NB4 (cell line): ENCODE results near the gene MELK.
"Not testable (repeated sequence)": the region's sequence is repeated elsewhere in the genome, so short reads cannot be mapped to it uniquely, and the experiment has no call there.

ENCODE experiments used
- DNase-seq: peaks from one replicate; pipeline ENCODE4 v3.0.0; 2010; ENCODE audit warnings: low read depth
- H3K4me3 ChIP-seq: one replicate; pipeline ENCODE4 v1.5.1; 2011; ENCODE audit warnings: mild to moderate bottlenecking, low read depth, low read length, moderate library complexity
- MYC ChIP-seq: IDR thresholded peaks from 2 replicates; pipeline ENCODE4 v1.6.1; 2011; ENCODE audit warnings: low read depth, low read length
- POLR2A ChIP-seq: IDR thresholded peaks from 2 replicates; pipeline ENCODE4 v1.6.1; 2011; ENCODE audit warnings: mild to moderate bottlenecking; ENCODE audit not compliant: insufficient read length; ENCODE audit errors: extremely low read depth
- TF ChIP-seq, protein P1 (sequence below): IDR thresholded peaks from one replicate; pipeline ENCODE4 v1.5.1; 2012; ENCODE audit warnings: low read depth, low read length
- TF ChIP-seq, protein P2 (sequence below): IDR thresholded peaks from 2 replicates; pipeline ENCODE4 v1.6.1; 2011; ENCODE audit warnings: low read depth, low read length

MELK gene

DNA sequence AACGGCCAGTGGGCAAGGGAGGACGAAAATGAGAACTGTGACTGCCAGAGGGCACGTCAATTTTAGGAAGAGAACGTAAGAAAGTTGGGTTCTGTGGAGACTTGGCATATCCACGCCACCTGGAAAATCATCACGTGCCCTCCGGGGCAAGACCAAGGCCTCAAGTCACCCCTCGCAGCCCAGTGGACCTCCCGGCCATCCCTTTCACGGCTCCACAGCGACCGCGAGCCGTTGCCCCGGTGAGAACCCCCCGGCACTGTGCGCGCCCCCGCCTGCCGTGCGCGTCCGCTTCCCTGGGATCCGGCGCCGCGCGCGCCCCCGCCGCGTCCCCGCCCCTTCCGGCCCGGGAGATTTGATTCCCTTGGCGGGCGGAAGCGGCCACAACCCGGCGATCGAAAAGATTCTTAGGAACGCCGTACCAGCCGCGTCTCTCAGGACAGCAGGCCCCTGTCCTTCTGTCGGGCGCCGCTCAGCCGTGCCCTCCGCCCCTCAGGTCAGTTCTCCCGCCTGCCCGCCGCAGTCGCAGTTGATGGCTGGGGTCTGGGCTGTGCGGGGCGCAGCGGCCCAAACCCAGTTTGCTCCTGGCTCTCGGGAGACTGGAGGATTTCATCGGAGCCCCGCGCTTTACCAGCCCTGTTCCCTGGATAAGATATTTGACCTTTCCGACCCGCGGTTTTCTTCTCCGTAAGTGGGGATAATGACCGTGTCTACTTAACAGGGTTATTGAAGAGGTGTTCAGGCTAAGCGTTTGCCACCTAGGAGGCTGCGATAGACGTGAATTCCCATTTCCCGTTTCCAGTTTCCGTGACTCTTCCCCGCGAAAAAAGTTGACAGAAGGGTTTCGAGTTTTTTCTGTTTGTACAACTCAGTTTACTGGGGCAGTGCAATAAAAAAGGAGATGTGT lies at the start of gene MELK:
Gene MELK (plus strand): TSS at position 381 of the 904 bp plus-strand sequence. CDS start 8,787 bp downstream, outside the sequence.
- peak within 1 kb of the TSS; percentile 95 for H3K4me3 ChIP-seq
- DNase-seq = peak; percentile 82
- TF ChIP-seq, protein P1, sequence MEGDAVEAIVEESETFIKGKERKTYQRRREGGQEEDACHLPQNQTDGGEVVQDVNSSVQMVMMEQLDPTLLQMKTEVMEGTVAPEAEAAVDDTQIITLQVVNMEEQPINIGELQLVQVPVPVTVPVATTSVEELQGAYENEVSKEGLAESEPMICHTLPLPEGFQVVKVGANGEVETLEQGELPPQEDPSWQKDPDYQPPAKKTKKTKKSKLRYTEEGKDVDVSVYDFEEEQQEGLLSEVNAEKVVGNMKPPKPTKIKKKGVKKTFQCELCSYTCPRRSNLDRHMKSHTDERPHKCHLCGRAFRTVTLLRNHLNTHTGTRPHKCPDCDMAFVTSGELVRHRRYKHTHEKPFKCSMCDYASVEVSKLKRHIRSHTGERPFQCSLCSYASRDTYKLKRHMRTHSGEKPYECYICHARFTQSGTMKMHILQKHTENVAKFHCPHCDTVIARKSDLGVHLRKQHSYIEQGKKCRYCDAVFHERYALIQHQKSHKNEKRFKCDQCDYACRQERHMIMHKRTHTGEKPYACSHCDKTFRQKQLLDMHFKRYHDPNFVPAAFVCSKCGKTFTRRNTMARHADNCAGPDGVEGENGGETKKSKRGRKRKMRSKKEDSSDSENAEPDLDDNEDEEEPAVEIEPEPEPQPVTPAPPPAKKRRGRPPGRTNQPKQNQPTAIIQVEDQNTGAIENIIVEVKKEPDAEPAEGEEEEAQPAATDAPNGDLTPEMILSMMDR = no peak
- TF ChIP-seq MYC (no peak), POLR2A (peak; percentile 72)
- TF ChIP-seq, protein P2, sequence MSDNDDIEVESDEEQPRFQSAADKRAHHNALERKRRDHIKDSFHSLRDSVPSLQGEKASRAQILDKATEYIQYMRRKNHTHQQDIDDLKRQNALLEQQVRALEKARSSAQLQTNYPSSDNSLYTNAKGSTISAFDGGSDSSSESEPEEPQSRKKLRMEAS = peak; percentile 11; the same call in 1 of the 2 replicates

DNA sequence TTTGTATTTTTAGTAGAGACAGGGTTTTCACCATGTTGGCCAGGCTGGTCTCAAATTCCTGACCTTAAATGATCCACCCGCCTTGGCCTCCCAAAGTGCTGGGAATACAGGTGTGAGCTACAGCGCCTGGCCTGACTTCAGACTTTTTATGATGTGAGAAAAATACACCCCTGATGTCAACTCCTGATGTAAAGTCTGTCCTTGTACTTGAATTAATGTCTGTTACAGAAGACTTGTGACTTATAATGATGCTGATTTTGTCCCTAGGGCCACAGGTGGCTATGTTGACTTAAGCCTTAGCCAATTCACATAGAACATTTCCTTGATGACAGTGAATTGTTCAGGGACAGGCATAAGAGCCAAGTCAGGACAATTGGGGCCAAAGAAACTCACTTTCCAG lies 42.5 kb upstream of the MELK start:
- TF ChIP-seq, protein P1 = no peak
- TF ChIP-seq MYC (no peak), POLR2A (no peak)
- TF ChIP-seq, protein P2 = no peak
- no peak overlapping the region for H3K4me3 ChIP-seq
- DNase-seq = no peak

DNA sequence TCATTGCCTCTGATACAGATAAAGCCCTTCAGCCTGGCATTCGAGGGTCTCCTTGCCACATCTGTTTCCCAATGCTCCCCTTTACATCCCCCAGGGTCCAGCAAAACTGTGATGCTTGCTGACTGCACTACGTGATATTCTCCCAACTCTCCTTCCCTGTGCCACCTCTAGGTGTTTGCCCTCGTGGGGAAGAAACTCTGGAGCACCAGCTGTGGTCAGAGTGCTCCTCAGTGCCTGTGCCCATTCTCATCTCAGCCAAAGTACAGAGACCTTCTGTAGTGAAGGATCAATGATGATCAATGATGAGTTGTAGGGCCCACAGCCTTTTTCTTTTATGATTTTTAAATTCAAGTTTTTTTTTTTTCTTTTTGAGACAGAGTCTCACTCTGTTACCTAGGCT lies 40.3 kb upstream of the MELK start:
- DNase-seq = no peak
- TF ChIP-seq, protein P1 = no peak
- no peak for TF ChIP-seq POLR2A
- TF ChIP-seq, protein P2 = no peak
- no peak overlapping the region for H3K4me3 ChIP-seq

DNA sequence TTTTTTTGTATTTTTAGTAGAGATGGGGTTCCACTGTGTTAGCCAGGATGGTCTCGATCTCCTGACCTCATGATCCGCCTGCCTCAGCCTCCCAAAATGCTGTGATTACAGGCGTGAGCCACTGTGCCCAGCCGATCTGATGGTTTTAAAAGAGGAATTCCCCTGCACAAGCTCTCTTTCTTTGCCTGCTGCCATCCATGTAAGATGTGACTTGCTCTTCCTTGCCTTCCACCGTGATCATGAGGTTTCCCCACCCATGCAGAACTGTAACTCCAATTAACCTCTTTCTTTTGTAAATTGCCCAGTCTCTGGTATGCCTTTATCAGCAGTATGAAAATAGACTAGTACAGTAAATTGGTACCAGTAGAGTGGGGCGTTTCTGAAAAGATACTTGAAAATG lies 39.0 kb upstream of the MELK start:
- DNase-seq, H3K4me3 ChIP-seq: not testable (repeated sequence)

DNA sequence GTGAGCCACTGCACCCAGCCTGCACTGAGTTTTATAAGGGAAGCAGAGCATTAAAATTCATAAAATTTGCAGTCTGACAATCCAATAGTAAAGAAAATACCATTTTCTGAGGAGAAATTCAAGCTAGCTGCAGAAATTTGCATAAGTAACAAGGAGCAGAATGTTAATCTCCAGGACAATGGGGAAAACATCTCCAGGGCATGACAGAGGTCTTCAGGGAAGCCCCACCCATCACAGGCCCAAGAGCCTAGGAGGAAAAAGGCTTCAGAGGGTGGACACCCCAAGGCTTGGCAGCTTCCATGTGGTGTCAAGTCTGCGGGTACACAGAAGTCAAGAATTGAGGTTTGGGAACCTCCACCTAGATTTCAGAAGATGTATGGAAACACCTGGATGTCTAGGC lies 37.6 kb upstream of the MELK start:
- TF ChIP-seq MYC = no peak
- TF ChIP-seq POLR2A = no peak
- TF ChIP-seq, protein P1 = no peak
- TF ChIP-seq, protein P2 = no peak
- H3K4me3 ChIP-seq = no peak overlapping the region
- DNase-seq = no peak

DNA sequence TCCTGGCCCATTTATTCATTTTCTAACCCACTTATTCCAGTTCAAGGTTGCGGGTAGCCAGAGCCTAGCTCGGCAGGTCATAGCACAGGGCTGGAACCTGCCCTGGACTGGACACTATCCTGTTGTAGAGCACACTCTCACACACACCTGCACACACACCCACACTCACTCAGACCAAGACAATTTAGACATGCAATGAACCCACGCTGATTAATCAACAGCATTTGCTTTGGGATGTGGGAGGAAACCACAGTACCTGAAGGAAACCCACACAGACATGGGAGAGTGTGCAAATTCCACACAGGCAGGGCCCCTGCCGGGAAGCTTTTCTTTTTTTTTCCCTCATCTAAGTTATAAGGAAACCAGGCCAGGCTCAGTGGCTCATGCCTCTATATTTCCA lies 34.8 kb upstream of the MELK start:
- TF ChIP-seq MYC = no peak
- TF ChIP-seq POLR2A = no peak
- TF ChIP-seq, protein P2 = no peak
- TF ChIP-seq, protein P1 = no peak
- H3K4me3 ChIP-seq = no peak overlapping the region
- no peak for DNase-seq
